Mammary epithelial cell (primary cell): Measurements from ENCODE around the gene TAOK1.

ENCODE experiments used
- CTCF ChIP-seq, 2 donors: IDR thresholded peaks in 1 of 2; conservative IDR thresholded peaks in 1 of 2; 2 replicates each; pipeline ENCODE4 v1.5.1; 2011 to 2012; ENCODE audit warnings: inconsistent platforms in 2 of 2, low read length in 2 of 2, mild to moderate bottlenecking in 2 of 2, control low read depth in 1 of 2, low read depth in 1 of 2; ENCODE audit not compliant: insufficient read depth in 1 of 2; ENCODE audit errors: extremely low read depth in 1 of 2
- EZH2 ChIP-seq: IDR thresholded peaks from 2 replicates; pipeline ENCODE4 v1.6.1; 2012; ENCODE audit warnings: low read length, inconsistent platforms, borderline replicate concordance

GRCh38 chr17:29574732-29575510 lies 184.8 kb downstream of the TAOK1 start:
- TF ChIP-seq CTCF (conservative IDR thresholded peaks at IDR 0.05 in 1 of 2, IDR thresholded peaks at IDR 0.05 in 1 of 2; ENCODE audit: extremely low read depth in 1 of 2, insufficient read depth in 1 of 2, low read depth in 1 of 2, low read length in 2 of 2) (no peak), EZH2 (no peak)
